ENCODE measurements around the gene BMP4.

DNA sequence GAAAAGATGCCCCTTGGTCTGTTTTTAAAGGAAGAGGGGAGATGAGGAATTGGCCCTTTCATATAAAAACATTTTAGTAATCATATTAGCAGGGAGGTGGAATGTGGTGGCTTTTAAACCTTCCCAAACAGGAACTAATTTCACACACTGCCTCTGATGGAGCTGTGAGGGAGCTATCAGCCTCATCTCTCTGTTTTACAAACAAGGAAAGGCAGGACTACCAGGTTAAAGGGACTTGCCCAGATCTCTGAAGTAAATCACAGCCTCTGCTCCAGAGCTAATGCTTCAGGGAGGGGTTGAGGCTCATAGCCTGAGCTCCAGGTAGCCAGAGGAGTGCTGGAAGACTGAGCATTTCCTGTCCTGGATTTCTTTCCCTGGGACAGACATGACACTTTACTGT lies 1.1 kb upstream of the BMP4 start:
- TF ChIP-seq EZH2phosphoT487 (IDR thresholded peaks at IDR 0.05; ENCODE audit: insufficient read depth, low read depth) (no peak), EZH2 (IDR thresholded peaks at IDR 0.05; ENCODE audit: insufficient read depth, poor library complexity, severe bottlenecking) (no peak)

All from GM23248 (cell line).